Brain microvascular endothelial cell (primary cell): Measurements from ENCODE around the gene ZNF692.

Source experiments
- DNase-seq: peaks from one replicate; pipeline ENCODE4 v3.0.0-alpha.2; 2020
- H3K27ac ChIP-seq: fragments of 250-450 bp; sonication (Bioruptor Pico); 2 replicates; pipeline ENCODE4 v1.5.1; 2020; ENCODE audit warnings: mild to moderate bottlenecking, moderate library complexity
- H3K27me3 ChIP-seq: fragments of 250-450 bp; sonication (Bioruptor Pico); replicated peaks from 2 replicates; pipeline ENCODE4 v1.5.1; 2020; ENCODE audit warnings: mild to moderate bottlenecking
- H3K36me3 ChIP-seq: fragments of 250-450 bp; sonication (Bioruptor Pico); replicated peaks from 2 replicates; pipeline ENCODE4 v1.5.1; 2020; ENCODE audit warnings: mild to moderate bottlenecking
- H3K4me3 ChIP-seq: 2 replicates; pipeline ENCODE4 v1.5.1; 2011; ENCODE audit warnings: low read depth, mild to moderate bottlenecking, control low read depth, low read length, moderate library complexity
- in situ Hi-C: cut with HindIII; loops from 2 replicates; pipeline ENCODE4 v1.10.0; 2017; ENCODE audit warnings: low sequenced_read_pairs, low pct_ligation_motif_present
- TF ChIP-seq, protein P1 (sequence below): IDR thresholded peaks from 2 replicates; pipeline ENCODE4 v1.5.1; 2011; ENCODE audit warnings: low read depth, mild to moderate bottlenecking, moderate library complexity, low read length, control low read depth, inconsistent platforms; ENCODE audit errors: missing control alignments

ZNF692 gene

DNA sequence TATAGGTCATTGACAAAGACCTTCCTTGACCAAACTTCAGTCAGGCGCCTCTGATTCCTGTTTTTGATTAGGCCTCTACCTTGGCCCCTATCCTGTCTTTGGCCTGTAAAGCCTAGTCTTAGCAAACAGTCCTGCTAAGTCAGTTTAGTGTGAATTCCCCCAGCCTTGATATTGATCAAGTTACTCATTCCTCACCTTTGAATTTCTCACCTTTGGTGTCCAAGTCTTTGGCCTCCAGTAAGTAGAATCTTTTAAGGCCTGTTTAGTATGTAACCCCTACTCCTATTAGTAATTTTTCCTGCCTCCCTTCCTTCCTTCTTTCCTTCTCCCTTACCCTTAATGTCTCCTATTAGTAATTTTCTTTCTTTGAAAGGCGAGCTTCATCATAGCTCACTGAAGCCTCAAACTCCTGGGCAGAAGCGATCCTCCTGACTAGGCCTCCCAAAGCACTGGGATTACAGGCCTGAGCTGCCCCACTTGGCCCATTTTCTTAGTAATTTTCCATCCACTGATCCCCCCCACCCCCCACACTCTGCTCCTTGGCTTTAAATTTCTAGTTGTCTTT is 13.0 kb upstream of the ZNF692 start:
- in situ Hi-C loops: no loop called here
- no peak overlapping the region for H3K27ac ChIP-seq

DNA sequence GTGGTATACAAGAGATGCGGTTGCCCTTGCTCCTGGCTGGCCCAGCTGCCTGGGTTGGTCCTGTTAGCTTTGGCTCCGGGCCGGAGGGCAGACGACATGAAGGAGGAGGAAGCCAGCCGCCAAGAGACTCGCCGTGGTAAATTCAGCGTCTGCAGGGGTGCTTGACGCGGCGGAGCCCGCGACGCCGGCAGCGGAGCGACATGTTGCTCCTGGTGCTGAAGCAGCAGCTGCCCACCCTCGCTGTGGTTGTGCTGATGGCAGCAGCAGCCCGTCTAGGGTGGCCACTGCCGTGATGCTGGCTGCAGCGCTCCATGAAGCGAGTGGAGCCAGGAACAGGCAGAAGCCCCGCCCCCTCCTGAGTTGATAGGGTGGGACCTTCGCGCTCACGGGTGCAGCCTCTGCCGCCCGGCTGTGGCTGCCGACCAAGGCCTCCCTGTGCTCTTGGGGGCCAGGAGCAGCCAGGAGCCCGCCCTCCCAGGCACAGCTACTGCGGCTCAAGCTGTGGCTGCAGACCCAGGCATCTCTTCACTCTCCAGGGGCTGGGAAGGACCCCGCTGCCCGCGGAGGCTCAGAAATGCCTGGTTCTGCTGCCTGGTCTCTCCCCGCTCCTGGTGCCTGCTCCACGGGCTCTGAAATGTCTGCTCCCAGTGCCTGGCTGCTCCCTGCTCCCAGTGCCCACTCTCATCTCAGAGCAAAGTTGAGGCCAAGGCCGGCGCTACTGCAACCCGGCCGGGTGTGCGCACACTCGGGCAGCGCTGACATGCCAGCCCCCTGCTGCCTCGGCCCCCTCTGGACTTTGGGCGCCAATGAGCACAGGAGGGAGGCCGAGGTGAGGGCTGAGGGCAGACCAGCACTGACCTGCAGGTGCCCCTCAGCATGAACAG is 4.4 kb upstream of the ZNF692 start:
- no peaks in the 10 kb centered on the region for H3K27me3 ChIP-seq
- H3K4me3 ChIP-seq: peak overlapping the region; percentile 68
- TF ChIP-seq, protein P1, sequence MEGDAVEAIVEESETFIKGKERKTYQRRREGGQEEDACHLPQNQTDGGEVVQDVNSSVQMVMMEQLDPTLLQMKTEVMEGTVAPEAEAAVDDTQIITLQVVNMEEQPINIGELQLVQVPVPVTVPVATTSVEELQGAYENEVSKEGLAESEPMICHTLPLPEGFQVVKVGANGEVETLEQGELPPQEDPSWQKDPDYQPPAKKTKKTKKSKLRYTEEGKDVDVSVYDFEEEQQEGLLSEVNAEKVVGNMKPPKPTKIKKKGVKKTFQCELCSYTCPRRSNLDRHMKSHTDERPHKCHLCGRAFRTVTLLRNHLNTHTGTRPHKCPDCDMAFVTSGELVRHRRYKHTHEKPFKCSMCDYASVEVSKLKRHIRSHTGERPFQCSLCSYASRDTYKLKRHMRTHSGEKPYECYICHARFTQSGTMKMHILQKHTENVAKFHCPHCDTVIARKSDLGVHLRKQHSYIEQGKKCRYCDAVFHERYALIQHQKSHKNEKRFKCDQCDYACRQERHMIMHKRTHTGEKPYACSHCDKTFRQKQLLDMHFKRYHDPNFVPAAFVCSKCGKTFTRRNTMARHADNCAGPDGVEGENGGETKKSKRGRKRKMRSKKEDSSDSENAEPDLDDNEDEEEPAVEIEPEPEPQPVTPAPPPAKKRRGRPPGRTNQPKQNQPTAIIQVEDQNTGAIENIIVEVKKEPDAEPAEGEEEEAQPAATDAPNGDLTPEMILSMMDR: no peak
- H3K36me3 ChIP-seq: no peaks in the 10 kb centered on the region
- in situ Hi-C loops: no loop called here
- peak; percentile 60 for DNase-seq
- no peak overlapping the region for H3K27ac ChIP-seq

More for the DNA sequence above, 13.0 kb upstream of the ZNF692 start:
- Histone ChIP-seq H3K36me3 (no peaks in the 10 kb centered on the region), H3K27me3 (no peaks in the 10 kb centered on the region), H3K4me3 (no peak overlapping the region)
- TF ChIP-seq, protein P1: no peak
- DNase-seq: no peak

DNA sequence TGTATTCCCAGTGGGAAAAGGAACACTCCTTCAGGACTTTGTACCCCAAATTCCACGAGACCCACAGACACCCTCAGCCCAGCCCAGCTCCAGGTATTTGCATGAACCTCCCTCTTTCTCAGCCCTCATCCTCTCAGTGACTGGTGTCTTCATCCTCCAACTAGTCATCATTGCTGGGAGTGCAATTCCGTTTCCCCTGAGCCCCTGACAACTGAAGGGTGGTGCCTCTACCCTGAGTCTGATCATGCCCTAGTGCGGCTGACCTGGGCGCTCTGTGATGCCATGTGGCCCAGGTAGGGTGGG is 3.8 kb upstream of the ZNF692 start:
- DNase-seq: no peak
- TF ChIP-seq, protein P1: no peak
- H3K27ac ChIP-seq: no peak overlapping the region
- H3K27me3 ChIP-seq: no peaks in the 10 kb centered on the region
- in situ Hi-C loops: no loop called here
- peak overlapping the region; percentile 68 for H3K4me3 ChIP-seq
- no peaks in the 10 kb centered on the region for H3K36me3 ChIP-seq

DNA sequence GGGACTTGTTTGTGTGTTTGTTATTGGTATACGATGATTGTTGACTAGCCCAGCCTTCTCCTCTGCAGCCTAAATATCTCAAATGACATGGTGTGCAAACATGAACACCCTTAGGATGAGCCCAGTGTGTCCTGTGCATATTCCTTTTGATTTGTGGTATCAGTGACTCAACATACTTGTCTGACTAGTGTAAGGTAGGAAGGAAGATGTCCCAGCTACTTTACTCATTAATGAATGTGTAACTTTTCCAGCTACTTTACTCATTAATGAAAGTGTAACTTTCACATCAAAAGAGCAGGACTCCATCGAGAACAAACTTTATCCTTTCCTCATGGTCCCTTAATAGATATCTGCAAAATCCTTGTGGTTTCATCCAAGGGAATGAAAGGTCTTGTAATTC is 2.7 kb upstream of the ZNF692 start:
- in situ Hi-C loops: no loop called here

DNA sequence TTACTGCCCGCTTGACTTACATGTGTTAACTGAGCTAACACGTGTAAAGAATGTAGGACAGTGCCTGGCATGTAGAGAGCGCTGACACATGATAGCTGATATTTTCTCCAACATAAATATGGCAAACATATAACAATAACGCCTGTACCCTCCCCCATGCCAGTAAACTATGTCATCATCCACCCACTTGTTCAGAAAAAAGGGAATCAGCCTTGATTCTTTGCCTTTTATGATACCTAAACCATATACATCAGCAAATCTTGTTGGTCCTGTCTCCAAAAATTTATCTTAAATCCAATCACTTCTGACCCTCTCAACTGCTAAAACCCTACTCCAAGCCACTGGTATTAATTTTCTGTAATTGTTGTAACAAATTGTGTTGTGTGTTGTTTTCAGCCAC is 1.1 kb upstream of the ZNF692 start:
- H3K4me3 ChIP-seq: no peak overlapping the region
- in situ Hi-C loops: no loop called here
- TF ChIP-seq, protein P1: no peak
- no peaks in the 10 kb centered on the region for H3K27me3 ChIP-seq
- peaks cover 4% of the 10 kb centered on the region for H3K36me3 ChIP-seq
- no peak overlapping the region for H3K27ac ChIP-seq
- DNase-seq: no peak

More for the DNA sequence above, 2.7 kb upstream of the ZNF692 start:
- Histone ChIP-seq H3K27ac (no peak overlapping the region), H3K36me3 (no peaks in the 10 kb centered on the region), H3K4me3 (no peak overlapping the region), H3K27me3 (no peaks in the 10 kb centered on the region)
- no peak for DNase-seq
- TF ChIP-seq, protein P1: no peak
